Activated naive CD8-positive, alpha-beta T cell (primary cell): ENCODE measurements around the gene TBL3.

Source experiments
- H3K27ac Mint-ChIP-seq: one replicate; pipeline ENCODE4 v1.8.0; 2021; ENCODE audit warnings: mixed read lengths
- H3K27me3 Mint-ChIP-seq: one replicate; pipeline ENCODE4 v1.8.0; 2021; ENCODE audit warnings: mixed read lengths
- H3K36me3 Mint-ChIP-seq: one replicate; pipeline ENCODE4 v1.8.0; 2021; ENCODE audit warnings: mixed read lengths
- H3K4me1 Mint-ChIP-seq: one replicate; pipeline ENCODE4 v1.8.0; 2021; ENCODE audit warnings: low read depth, mixed read lengths
- H3K4me3 Mint-ChIP-seq: one replicate; pipeline ENCODE4 v1.8.0; 2021; ENCODE audit warnings: mild to moderate bottlenecking, mixed read lengths
- H3K9me3 Mint-ChIP-seq: one replicate; pipeline ENCODE4 v1.8.0; 2021; ENCODE audit warnings: low read depth, mixed read lengths

The TBL3 gene

DNA sequence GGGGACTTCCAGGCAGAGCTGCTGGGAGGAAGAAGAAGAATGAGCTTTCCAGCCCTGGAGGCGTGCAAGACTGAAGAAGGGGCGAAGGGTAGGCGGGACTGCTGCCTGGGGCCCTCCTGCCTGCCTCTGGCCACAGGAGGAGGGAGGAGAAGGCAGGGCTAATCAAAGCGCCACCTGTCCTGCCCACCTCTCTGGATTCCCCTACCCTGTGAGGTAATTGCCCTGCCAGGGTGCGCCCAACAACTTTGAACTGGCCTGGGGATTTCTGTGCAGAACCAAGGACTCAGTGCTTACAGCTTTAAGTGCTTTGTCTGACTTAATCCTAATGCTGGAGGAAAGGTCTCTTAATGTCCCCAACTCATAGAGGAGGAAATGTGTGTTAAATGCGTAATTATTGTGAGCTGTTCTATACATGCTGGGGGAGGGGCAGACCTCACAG, 9.6 kb downstream of the TBL3 start, which contains the start of gene NOXO1:
TSS of gene NOXO1 (minus strand) at position 72 of the 439 bp plus-strand sequence. CDS start 290 bp downstream, outside the sequence.
- Mint-ChIP-seq H3K27ac (no peak within 1 kb of the TSS), H3K4me1 (peaks cover 12% of the 10 kb centered on the region), H3K4me3 (peak within 1 kb of the TSS; percentile 35), H3K27me3 (no peaks in the 10 kb centered on the region), H3K36me3 (no peaks in the 10 kb centered on the region), H3K9me3 (no peaks in the 10 kb centered on the region)

GRCh38 chr16:1982013-1982433, 10.2 kb downstream of the TBL3 start:
- Mint-ChIP-seq H3K36me3 (no peaks in the 10 kb centered on the region), H3K4me3 (peak overlapping the region; percentile 35), H3K27ac (no peak overlapping the region), H3K9me3 (no peaks in the 10 kb centered on the region), H3K27me3 (no peaks in the 10 kb centered on the region), H3K4me1 (peaks cover 12% of the 10 kb centered on the region)

DNA sequence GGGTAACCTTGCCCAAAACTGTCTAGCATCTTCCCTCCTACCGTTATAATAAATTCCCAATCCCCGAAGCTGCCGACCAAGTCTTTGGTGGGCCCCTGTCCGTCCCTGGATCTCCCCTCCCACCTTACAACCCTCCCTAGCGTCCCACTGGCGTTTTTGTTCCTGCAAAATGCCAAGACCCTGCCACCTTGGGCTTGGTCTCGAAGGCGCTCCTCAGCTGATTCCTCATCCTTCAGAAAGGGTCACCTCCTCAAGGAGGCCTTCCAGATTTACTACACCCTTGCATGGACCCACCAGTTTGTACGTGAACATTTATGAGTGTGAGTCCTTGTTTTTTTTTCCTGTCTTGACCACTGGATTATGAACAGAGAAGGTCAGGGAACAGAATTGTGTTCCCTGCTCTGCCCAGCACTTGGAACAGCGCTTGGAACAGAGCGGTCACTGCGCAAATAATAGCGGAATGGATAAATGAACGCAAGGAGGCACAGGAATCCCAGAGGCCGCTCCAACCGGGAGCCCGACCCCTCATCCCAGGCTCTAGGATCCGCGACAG, 11.2 kb downstream of the TBL3 start:
- Mint-ChIP-seq H3K4me1 (peaks cover 12% of the 10 kb centered on the region), H3K27ac (no peak overlapping the region), H3K36me3 (no peaks in the 10 kb centered on the region), H3K9me3 (no peaks in the 10 kb centered on the region), H3K4me3 (peak overlapping the region; percentile 80), H3K27me3 (no peaks in the 10 kb centered on the region)

DNA sequence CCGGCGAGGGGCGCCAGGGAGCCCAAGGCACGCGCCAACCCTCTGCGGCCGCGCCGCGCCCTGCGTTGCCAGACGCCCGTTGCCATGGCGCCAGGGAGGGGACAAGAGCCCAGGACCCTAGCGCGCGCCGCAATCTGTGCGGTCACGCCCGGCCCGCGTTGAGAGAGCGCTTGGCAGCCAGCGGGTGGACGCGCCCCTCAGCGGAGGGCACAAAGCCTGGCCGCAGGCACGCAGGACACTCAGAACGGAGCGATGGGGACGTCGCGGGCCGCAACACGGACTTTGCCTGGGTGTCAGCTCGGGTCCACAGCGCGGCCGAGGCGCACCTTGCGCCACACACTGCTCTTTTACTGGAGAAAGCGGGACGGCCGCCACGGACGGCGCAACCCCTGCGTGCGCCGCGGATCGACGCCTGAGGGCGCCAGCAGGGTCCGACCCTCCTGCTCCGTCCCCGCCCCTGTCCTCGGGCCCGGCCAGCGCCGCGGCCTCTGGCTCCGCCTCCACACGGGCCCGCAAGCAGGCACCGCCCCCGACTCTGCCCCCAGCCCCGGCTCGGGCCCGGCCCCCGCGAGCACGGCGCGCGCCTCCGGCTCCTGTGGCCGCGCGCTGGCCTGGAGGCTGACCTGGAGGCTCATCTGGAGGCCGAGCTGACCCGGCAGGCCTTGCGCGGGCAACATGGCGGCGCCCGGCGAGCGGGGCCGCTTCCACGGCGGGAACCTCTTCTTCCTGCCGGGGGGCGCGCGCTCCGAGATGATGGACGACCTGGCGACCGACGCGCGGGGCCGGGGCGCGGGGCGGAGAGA, 11.9 kb downstream of the TBL3 start, which contains the start of gene GFER:
TSS of gene GFER (plus strand) at position 650 of the 803 bp plus-strand sequence. CDS start at position 676, 26 bp downstream.
- no peaks in the 10 kb centered on the region for H3K36me3 Mint-ChIP-seq
- peaks cover 2% of the 10 kb centered on the region for H3K27me3 Mint-ChIP-seq
- H3K9me3 Mint-ChIP-seq: no peaks in the 10 kb centered on the region
- H3K4me1 Mint-ChIP-seq: peaks cover 14% of the 10 kb centered on the region
- H3K4me3 Mint-ChIP-seq: peak within 1 kb of the TSS; percentile 84
- peak within 1 kb of the TSS; percentile 58 for H3K27ac Mint-ChIP-seq

DNA sequence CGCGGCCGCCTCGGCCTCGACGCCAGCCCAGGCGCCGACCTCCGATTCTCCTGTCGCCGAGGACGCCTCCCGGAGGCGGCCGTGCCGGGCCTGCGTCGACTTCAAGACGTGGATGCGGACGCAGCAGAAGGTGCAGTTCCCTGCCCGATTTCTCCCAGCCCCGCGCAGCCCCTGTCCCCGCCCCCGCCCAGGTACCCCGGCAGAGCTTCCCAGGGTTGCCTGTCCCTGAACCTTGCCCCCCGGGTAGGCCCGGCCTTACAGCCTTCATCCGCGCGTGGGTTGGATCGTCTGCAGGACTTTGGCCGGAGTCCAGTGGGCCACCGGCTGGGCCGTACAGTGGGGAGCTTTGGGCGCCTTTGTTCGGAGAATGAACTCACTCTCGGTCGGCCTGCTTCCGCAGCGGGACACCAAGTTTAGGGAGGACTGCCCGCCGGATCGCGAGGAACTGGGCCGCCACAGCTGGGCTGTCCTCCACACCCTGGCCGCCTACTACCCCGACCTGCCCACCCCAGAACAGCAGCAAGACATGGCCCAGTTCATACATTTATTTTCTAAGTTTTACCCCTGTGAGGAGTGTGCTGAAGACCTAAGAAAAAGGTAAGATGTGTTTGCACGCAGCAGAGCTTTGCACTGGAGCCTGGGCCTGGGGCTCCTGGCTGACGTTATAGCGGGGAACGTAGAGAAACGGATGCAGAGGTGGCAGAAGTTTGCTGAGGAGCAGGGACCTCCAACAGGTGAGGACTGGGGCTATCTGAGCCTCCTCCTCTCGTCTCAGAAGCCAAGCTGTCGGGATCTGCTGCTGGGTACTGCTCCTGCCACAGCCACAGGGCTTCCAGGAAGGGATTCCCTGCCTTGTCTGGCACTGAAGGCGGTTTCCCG, 12.7 kb downstream of the TBL3 start:
- Mint-ChIP-seq H3K9me3 (no peaks in the 10 kb centered on the region), H3K27ac (peak overlapping the region; percentile 58), H3K4me1 (peaks cover 18% of the 10 kb centered on the region), H3K27me3 (peaks cover 5% of the 10 kb centered on the region), H3K36me3 (no peaks in the 10 kb centered on the region), H3K4me3 (peak overlapping the region; percentile 84)

- Mint-ChIP-seq H3K27ac (no peak overlapping the region), H3K9me3 (no peaks in the 10 kb centered on the region), H3K4me1 (peaks cover 18% of the 10 kb centered on the region), H3K27me3 (peaks cover 5% of the 10 kb centered on the region), H3K36me3 (no peaks in the 10 kb centered on the region), H3K4me3 (peak overlapping the region; percentile 84)
These were observed 13.8 kb downstream of the TBL3 start for GRCh38 chr16:1985466-1986150.

- Mint-ChIP-seq H3K36me3 (no peaks in the 10 kb centered on the region), H3K9me3 (no peaks in the 10 kb centered on the region), H3K4me1 (peaks cover 23% of the 10 kb centered on the region), H3K27me3 (peaks cover 5% of the 10 kb centered on the region), H3K4me3 (no peak overlapping the region), H3K27ac (no peak overlapping the region)
These were observed 15.3 kb downstream of the TBL3 start for GRCh38 chr16:1987198-1987597.

- Mint-ChIP-seq H3K4me1 (peaks cover 19% of the 10 kb centered on the region), H3K27ac (no peak within 1 kb of the TSS), H3K9me3 (no peaks in the 10 kb centered on the region), H3K27me3 (peaks cover 5% of the 10 kb centered on the region), H3K36me3 (no peaks in the 10 kb centered on the region), H3K4me3 (peak within 1 kb of the TSS; percentile 78)
These were observed 17.6 kb downstream of the TBL3 start, which contains the start of gene SYNGR3 for GRCh38 chr16:1989209-1990100. SYNGR3 (plus strand) TSS chr16:1989970; CDS start chr16:1990103, 133 bp downstream.

DNA sequence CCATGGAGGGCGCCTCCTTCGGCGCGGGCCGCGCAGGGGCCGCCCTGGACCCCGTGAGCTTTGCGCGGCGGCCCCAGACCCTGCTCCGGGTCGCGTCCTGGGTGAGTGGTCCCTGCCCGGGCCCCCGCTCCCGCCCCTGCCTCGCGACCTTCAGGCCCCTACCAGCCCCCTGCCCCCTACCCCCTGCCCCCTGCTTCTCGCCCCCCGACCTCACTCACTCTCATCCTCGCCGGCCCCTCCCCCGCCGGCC, 18.2 kb downstream of the TBL3 start:
- Mint-ChIP-seq H3K27me3 (peaks cover 5% of the 10 kb centered on the region), H3K36me3 (no peaks in the 10 kb centered on the region), H3K4me1 (peaks cover 16% of the 10 kb centered on the region), H3K27ac (no peak overlapping the region), H3K9me3 (no peaks in the 10 kb centered on the region), H3K4me3 (no peak overlapping the region)

GRCh38 chr16:1990351-1991134, 18.7 kb downstream of the TBL3 start:
- peak overlapping the region; percentile 50 for H3K27ac Mint-ChIP-seq
- H3K36me3 Mint-ChIP-seq: no peaks in the 10 kb centered on the region
- H3K4me3 Mint-ChIP-seq: peak overlapping the region; percentile 78
- H3K4me1 Mint-ChIP-seq: peaks cover 16% of the 10 kb centered on the region
- no peaks in the 10 kb centered on the region for H3K9me3 Mint-ChIP-seq
- peaks cover 5% of the 10 kb centered on the region for H3K27me3 Mint-ChIP-seq

DNA sequence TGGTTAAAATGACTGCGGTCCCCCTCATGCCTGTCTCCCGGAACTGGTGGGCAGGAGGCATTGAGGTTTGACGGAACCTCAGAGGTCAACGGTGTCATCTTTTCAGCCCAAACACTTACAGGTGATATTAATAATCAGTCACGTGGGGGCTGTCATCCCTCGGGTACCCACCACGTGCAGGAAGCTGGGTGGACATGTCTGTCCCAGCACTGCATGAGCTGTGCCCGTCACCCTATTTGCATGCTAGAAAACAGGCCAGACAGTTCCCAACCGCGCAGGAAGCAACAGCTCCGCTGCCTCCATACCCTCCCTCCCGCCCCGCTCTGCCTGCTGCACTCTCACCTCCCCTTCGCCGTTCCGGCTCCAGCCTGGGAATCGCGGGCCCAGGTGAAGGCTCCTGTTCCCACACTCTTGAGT, 19.3 kb downstream of the TBL3 start:
- Mint-ChIP-seq H3K4me1 (peaks cover 17% of the 10 kb centered on the region), H3K36me3 (no peaks in the 10 kb centered on the region), H3K4me3 (peak overlapping the region; percentile 78), H3K27me3 (peaks cover 5% of the 10 kb centered on the region), H3K9me3 (no peaks in the 10 kb centered on the region), H3K27ac (peak overlapping the region; percentile 54)

GRCh38 chr16:1991588-1991947, 19.7 kb downstream of the TBL3 start:
- Mint-ChIP-seq H3K4me3 (peak overlapping the region; percentile 78), H3K27me3 (peaks cover 5% of the 10 kb centered on the region), H3K4me1 (peaks cover 19% of the 10 kb centered on the region), H3K36me3 (no peaks in the 10 kb centered on the region), H3K9me3 (no peaks in the 10 kb centered on the region), H3K27ac (peak overlapping the region; percentile 54)
